ENCODE data around the gene DPP6. TPM values are rescaled to one million over a fixed set of nuclear protein-coding genes. Genes with fewer than 3 reads are reported as not detected.

Gene DPP6
- total RNA-seq, 1 experiment from 2014 or later, result not detected

DNA sequence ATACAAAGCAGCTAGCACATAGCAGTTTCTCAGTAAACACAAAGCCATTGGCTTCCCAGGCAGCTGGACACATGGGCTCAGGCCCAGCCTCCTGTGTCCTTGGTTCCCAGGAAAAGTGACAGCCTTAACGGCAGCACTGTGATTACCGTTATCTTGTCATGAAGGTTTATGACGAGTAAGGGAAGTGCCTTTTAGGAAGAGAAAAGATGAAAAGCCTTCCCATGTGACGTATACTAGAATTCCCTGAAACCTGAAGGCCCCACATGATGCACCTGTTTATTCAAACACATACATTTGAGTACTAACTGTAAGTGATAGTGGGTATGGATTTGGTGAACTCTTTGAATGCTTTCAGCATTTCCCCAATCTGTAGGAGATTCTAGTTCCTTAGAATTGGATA, 244.2 kb downstream of the DPP6 start:
- in situ Hi-C loops (cut with HindIII; ENCODE audit: low pct_unique_long_range_greater_than_20kb, low sequenced_read_pairs), result no loop called here
- no peak for DNase-seq (ENCODE audit: low read depth)

DNA sequence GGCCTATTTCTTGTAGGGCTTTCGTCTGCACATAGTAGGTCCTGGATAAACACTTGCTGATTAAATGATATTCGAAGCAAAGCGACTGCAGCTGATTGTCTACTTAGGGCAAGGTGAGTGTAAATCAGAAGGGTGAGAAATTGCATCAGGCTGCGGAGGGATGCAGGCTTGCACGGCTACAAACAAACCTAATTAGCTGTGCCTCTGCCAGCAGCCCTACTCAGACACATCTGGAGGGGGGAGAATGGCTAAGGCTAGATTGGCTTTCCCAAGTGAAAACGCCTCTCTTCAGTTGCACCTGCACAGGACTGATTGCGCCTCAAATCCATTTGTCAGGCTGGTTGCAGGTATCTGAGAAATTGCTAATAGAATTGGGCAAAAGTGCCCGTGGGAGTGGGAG, 247.5 kb downstream of the DPP6 start:
- no peak for DNase-seq (ENCODE audit: low read depth)
- in situ Hi-C loops (cut with HindIII; ENCODE audit: low pct_unique_long_range_greater_than_20kb, low sequenced_read_pairs), result no loop called here

DNA sequence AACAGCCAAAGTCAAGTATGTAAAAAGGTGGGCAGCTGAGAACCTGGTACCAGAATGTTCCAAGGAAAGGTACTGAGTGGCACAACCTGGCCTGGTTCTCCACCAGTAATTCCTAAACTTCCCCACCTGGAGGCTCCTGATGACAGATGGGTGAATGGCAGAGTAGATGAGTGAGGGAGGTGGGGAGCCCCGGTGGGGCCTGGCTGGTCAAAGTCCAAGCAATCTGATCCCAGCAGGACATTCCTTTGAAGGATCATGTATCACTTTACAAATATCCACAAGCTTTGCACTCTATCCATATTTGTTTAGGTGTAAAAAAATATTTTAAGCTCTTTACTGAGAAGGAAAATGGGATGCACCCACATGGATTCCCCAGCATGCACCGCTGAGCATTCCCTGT, 250.2 kb downstream of the DPP6 start:
- in situ Hi-C loops (cut with HindIII; ENCODE audit: low pct_unique_long_range_greater_than_20kb, low sequenced_read_pairs), result no loop called here
- DNase-seq (ENCODE audit: low read depth), result no peak

DNA sequence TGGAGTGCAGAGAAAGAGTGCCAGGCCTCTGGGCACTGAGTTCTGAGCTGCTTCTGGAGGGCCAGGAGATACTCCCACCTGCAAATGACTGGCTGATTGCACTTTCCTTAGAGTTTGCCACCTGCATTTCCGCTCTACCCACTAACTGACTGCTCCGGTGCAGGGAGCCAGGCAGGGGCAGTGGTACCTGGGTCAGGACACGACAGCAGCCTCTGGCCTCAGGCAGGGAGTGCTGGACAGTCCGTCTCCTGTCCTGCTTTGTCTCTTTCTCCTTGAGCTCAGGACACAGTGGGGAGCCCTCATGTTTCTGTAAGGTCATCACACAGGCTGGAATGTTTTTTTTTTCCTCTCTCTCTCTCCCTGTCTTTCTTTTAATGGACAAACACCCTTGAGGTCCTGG, 252.0 kb downstream of the DPP6 start:
- no peak for DNase-seq (ENCODE audit: low read depth)
- in situ Hi-C loops (cut with HindIII; ENCODE audit: low pct_unique_long_range_greater_than_20kb, low sequenced_read_pairs), result no loop called here

DNA sequence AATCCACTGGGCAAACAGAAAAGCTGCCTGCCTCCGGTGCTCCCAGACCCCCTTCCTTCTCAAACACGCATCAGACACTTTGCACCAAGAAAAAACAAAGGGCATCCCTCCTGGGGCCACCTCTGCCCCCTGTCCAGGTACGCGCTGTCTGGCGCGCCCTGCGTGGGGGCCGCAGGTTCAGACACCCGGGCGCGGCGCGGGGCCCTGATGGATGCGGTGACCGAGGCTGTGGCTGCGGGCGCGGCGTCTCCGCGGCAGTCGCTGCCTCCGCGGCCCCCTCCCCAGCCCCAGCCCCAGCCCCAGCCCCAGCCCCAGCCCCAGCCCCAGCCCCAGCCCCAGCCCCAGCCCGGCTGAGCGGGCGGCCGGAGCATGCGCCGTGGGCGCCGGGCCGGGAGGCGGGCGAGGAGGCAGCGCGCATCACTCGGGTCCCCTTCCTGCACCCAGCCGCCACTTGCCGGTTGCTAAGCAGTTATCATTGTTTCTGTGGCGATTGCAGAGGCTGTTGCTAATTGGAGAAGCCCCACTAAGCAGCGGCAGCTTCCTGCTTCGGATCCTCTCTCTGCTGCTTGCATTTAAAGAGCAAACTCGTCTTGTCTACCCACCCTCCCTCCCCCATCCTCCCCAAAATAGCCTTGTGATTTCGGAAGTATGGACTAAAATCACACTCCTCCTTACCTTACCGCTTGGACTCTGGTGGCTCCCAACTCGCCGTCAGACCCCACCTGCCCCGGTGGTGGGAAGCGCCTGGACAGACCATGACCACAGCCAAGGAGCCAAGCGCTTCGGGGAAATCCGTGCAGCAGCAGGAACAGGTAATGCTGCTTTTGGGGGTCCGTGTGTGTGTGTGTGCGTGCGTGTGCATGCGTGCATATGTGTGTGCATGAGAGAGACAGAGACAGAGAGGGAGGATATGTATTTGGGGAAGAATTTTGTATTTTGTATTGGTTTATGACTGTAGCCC, 252.8 kb downstream of the DPP6 start:
- no peak for DNase-seq (ENCODE audit: low read depth)
- in situ Hi-C loops (cut with HindIII; ENCODE audit: low pct_unique_long_range_greater_than_20kb, low sequenced_read_pairs), result no loop called here

DNA sequence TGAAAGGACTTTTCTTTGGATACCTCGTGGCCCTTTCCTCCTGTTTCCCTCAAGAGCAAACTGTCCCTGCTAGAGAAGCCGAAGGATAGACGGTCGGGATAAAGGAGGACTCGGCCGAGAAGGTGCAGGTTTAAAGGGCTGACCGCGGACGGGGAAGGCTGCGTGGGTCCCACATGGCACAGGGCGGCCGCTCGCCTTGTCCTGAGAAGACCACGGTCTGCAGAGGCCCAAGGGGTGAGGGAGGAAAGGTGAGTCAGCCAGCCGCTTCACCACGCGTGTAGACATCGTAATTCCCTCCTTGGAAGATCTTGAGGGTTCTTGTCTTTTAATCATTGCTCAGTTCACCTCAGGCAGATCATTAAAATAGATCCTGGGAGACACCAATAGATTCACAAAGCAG, 253.8 kb downstream of the DPP6 start:
- in situ Hi-C loops (cut with HindIII; ENCODE audit: low pct_unique_long_range_greater_than_20kb, low sequenced_read_pairs), result no loop called here
- no peak for DNase-seq (ENCODE audit: low read depth)

DNA sequence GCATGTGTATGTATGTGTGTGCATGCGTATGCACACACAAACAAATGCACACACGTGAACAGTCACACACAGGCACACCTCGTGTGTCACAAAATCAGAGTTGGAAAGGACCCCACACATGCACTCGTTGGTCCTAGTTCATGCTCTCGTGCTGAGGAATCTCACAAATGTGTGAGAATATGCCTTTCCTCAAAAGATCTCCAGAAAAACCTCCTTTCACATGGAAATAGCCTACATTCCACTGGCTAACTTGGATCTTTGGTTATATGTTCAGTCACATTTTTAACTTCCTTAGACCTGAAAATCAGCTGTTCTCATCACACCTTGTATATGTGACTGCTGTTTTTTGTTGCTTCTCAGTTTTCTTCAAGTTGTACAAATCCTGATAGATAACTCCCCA, 256.7 kb downstream of the DPP6 start:
- DNase-seq (ENCODE audit: low read depth), result no peak

DNA sequence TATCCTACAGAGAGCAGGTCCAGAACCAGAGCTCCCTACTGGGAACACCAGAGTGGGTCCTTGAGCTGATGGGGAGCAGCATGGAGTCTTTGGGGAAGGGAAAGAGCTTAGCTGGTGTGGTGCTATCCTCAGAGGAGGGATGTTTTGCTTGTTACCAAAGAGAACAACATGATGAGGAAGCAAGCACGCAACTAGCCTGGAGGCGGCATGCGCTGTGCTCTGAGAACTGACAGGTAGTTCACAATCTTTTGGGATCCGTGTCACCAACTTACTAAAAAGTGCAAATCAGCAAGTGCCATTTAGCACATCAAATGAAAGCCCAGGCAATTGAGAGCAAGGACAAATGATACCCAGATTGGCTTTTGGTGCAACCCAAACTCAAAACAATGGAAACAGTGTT, 257.9 kb downstream of the DPP6 start:
- DNase-seq (ENCODE audit: low read depth), result no peak
- in situ Hi-C loops (cut with HindIII; ENCODE audit: low pct_unique_long_range_greater_than_20kb, low sequenced_read_pairs), result no loop called here

More for the DNA sequence above, 256.7 kb downstream of the DPP6 start:
- in situ Hi-C loops (cut with HindIII; ENCODE audit: low pct_unique_long_range_greater_than_20kb, low sequenced_read_pairs), result no loop called here

DNA sequence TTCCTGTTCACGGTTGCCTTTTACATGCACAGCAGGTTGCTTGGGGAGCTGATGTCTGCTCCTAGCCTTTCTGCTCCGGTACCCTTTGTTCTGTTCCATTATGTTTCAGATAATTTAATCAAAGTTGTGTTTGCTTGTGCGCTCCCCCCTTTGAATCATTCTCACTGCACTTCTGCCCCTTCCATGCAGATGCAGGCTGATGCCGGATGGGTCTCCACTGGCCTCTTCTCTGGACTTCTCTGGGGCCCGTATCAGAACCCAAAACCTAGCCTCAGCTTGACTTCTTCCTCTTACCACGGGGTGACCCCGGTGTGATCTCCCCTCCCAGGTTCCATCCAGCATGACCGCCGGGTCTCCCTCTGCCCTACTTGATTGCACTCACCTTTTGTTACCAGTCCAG, 272.0 kb downstream of the DPP6 start:
- no peak for DNase-seq (ENCODE audit: low read depth)
- in situ Hi-C loops (cut with HindIII; ENCODE audit: low pct_unique_long_range_greater_than_20kb, low sequenced_read_pairs), result no loop called here

DNA sequence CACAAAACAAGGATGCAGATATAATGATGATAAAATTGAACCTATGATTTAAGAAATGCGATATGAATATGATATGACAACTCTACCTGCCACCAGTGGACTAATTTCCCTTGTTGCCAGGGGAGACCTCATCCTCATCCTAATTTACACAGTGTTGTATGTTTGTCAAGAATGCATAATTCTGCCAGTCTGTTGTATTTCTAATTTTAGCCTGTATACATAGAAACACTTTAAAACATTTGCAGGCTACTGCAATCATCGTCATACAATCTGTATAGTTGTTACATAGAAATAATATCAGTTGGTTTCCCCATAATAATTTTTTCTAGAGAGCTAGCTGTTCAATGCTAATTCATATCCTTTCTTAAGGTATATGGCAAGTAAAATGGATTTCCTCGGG, 274.2 kb downstream of the DPP6 start:
- DNase-seq (ENCODE audit: low read depth), result no peak
- in situ Hi-C loops (cut with HindIII; ENCODE audit: low pct_unique_long_range_greater_than_20kb, low sequenced_read_pairs), result no loop called here

DNA sequence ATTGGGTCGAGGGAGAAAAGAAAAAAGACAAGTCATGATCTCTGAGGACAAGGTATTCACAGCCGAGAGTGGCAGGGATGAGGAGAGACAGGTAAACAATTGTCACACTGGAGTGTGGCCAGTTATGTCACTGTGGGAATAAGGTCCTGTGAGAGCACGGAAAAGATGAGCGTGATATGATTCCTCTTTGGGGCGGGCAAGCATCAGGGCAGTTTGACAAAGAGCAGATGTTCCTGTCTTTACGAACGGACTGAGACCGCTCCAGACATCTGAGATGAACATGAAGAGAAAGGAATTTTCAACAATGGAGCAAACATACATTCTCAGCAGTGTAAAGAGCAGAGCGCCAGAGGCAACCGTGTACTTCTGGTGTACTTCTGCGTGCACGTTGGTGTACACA, 278.1 kb downstream of the DPP6 start:
- in situ Hi-C loops (cut with HindIII; ENCODE audit: low pct_unique_long_range_greater_than_20kb, low sequenced_read_pairs), result no loop called here
- DNase-seq (ENCODE audit: low read depth), result no peak

DNA sequence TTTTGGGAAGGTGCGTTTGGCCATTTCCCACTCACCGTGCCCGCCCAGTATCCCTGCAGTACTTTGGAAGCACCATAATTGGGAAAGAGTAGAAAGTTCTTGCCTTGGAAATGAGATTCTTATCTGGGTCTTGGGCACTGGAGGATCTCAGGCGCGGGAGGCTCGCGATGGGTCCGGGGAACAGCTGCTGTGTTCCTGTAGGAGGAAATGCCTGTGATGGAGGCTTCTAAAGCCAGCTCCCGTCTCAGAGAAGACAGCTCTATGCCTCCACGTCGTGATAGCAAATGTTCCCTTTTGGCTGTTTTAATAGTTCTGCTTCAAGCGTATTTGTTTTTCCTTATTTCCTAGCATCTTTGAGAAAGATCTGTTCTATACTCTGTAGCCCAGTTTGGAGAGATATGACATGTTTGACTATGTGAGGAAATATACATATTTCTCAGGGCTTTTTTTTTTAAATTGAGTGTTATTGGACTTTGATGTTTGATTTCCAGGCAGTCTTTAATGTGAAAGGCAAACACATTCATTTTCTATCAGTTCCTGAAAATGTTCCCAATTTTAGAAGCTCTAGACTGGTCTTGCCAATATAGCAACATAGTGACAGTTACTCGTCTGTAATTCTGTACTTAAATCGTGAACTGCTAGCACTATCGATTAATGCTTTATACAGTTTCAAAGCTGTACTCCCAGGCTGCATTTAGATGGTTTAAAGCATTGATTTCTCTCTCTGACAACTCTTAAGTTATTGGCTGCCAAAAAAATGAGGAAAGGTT, 280.8 kb downstream of the DPP6 start:
- in situ Hi-C loops (cut with HindIII; ENCODE audit: low pct_unique_long_range_greater_than_20kb, low sequenced_read_pairs), result no loop called here
- no peak for DNase-seq (ENCODE audit: low read depth)

DNA sequence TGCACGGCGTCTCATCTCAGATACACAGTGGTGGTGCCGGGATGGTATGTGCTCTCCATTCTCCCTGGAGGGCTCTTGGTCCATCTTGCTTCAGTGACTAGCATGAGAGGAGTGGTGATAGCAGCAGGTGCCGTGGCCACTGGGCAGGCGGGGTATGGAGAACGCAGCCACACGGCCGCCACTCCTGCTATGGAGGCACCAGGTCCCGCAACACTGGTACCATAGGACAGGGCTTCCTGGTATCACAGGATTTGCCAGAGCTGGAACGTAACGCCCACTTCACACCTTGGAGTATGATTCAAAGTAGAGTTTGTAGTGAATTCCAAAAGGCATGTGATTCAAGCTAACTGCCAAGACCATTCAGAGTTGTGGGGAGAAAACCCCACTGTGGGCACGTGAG, 284.1 kb downstream of the DPP6 start:
- in situ Hi-C loops (cut with HindIII; ENCODE audit: low pct_unique_long_range_greater_than_20kb, low sequenced_read_pairs), result no loop called here
- no peak for DNase-seq (ENCODE audit: low read depth)

DNA sequence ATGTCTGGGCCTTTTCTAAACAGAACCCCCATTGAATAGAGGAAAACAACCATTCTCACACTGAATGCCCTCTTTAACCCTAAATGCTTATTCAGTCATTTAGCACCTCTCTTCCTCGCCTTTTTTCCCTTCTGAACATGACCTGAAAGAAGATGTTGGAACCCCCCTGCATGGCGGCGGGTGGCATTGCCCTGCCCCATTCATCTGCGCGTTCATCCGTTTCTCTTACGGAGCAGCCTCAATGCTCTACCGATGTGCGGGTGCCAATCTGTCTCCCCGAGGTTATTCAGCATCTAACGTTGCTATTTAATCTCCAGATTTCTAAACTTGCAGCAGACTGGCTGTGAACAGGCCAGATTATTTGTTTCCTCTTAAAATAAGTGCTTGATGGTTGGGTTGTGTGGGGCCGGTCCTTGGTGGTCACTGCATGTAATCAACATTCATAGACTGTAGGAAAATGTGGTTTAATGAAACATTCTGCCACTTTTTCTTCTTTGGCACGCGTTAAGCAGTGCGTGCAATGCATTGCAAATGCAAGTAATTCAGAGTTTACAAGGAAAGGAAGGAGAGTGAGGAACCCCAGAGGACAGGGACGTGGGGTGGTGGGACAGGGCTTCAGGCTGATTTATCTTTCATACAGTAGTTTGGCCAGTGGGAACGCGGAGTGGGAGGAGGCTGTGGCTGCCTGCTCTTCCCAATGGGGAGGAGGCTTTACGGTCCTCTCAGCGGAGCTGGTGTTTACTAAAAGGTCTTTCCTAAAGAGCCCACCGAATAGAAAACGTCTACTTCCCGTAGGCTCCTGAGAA, 286.7 kb downstream of the DPP6 start:
- DNase-seq (ENCODE audit: low read depth), result no peak
- in situ Hi-C loops (cut with HindIII; ENCODE audit: low pct_unique_long_range_greater_than_20kb, low sequenced_read_pairs), result no loop called here

DNA sequence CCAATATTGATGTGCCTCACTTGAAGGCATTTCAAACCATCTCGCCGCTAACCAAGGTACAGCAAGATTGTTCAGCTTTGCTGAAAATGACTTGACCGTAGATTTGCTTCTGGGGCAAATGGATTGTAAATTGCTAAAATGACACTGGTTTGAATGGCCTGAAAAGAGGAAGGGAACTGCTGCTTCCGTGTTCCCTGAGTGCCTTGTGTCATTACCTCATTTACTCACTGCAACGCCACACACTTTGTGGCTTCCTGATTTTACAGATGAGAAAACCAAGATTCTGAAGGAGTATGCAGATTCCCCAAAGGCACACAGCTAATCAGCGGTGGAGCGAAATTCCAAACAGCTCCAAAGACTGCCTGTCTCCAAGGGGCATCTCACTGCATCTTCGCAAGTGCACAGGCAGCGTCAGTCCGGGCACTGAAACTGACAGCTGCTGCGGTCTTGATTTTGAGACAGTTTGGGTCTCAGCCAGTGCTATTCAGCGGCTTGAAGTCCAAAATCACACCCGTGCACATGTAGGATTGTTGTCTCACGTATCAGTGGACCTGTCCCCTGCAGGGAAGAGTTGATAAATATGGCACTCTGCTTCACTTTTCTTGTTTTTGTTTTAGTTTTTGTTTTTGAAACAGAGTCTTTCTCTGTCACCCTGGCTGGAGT, 290.9 kb downstream of the DPP6 start:
- DNase-seq (ENCODE audit: low read depth), result no peak
- in situ Hi-C loops (cut with HindIII; ENCODE audit: low pct_unique_long_range_greater_than_20kb, low sequenced_read_pairs), result no loop called here

DNA sequence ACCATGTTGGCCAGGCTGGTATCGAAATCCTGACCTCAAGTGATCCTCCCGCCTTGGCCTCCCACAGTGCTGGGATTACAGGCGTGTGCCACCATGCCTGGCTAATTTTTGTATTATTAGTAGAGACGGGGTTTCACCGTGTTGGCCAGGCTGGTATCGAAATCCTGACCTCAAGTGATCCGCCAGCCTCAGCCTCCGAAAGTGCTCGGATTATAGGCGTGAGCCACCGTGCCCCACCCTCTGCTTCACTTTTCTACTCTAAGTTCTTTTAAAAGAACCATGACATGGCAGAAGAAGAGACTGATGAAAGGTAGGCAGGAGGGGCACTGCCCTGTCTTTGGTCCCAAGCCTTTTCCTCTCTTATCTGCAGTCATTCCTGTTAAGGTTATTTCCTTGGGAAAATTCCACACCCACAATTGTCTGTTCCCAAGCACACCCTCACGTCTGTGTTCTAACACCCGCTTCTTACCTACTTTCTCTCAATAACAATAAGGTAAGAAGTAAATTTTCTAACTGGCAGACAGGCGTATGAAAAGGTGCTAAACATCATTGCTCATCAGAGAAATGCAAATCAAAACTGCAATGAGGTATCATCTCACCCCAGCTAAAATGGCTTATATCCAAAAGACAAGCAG, 291.7 kb downstream of the DPP6 start:
- in situ Hi-C loops (cut with HindIII; ENCODE audit: low pct_unique_long_range_greater_than_20kb, low sequenced_read_pairs), result no loop called here
- DNase-seq (ENCODE audit: low read depth), result no peak

DNA sequence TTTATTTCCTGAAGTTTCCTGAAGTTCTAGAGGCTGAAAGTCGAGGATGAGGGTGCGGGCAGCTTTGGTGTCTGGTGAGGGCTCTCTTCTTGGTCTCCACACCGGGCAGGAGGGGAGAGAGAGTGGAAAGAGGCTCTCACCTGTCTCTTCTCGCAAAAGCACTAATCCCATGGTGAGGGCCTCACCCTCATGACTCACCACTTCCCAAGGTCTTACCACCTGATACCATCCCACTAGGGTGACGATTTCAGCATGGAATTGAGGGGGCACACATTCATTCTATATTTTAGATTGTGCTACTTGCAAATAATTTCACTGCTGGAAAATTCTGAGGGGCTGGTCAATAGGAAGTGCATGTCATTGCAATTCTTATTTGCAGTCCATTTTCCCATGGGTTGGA, 292.9 kb downstream of the DPP6 start:
- in situ Hi-C loops (cut with HindIII; ENCODE audit: low pct_unique_long_range_greater_than_20kb, low sequenced_read_pairs), result no loop called here
- DNase-seq (ENCODE audit: low read depth), result no peak

DNA sequence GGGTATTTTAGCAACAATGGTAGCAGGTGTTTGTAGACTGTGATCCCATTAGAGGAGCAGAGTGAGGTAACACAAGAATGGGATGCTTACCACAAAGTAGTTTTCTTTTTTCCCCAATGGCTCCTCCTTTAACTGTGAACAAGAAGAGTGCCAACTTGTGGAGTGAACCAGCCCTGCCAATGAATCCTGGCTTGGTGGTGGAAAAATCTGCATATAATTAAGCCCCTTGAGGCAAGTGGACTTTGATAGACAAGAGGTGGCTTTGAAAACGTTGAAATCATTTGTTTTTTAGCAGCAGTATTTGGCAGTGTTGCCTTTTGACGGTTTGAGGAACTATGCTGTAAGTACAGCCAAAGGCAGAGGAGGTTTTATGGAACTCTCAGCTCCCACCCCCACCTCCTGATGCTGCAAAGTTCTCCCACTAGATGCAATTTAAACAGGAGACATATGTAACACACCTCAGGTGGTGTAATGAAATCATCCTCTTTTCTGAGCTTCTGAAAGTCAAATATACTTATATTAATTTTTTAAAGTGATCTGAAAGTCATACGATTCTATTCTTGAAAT, 295.6 kb downstream of the DPP6 start:
- DNase-seq (ENCODE audit: low read depth), result no peak
- in situ Hi-C loops (cut with HindIII; ENCODE audit: low pct_unique_long_range_greater_than_20kb, low sequenced_read_pairs), result no loop called here
